SK-N-SH (cell line): Measurements from ENCODE around the gene BMX. TPM values are rescaled to one million over a fixed set of nuclear protein-coding genes. Genes with fewer than 3 reads are reported as not detected.

Experiments used
- CTCF ChIA-PET: fragments of 300-600, 350-600 bp; formaldehyde crosslinking; extraction: SDS; loops from one replicate; lab custom pipeline; 2021; lab: Yijun Ruan, JAX
- POLR2A ChIA-PET: fragments of 350-600 bp; sonication (Branson Sonifier 250); formaldehyde crosslinking; extraction: SDS; loops from one replicate; lab custom pipeline; 2020; ENCODE audit warnings: antibody characterized with exemption, inconsistent platforms; lab: Yijun Ruan, JAX
- DNase-seq: peaks from one replicate; pipeline ENCODE4 v3.0.0; 2012
- H2AFZ ChIP-seq: fragments of 200-600 bp; sonication (generic); 2 replicates; pipeline ENCODE4 v1.8.1; 2016; ENCODE audit warnings: antibody characterized with exemption, mild to moderate bottlenecking, low read depth
- H3F3A ChIP-seq: fragments of 200-600 bp; sonication (generic); replicated peaks from 2 replicates; pipeline ENCODE3; 2016; ENCODE audit warnings: antibody characterized with exemption, mild to moderate bottlenecking; ENCODE audit not compliant: insufficient read depth
- H3K27ac ChIP-seq, 2 experiments: fragments of 200-500 bp in 1 of 2; fragments of 200-600 bp in 1 of 2; sonication (Bioruptor generic) in 1 of 2; sonication (generic), shearing (Covaris generic) in 1 of 2; 2 replicates each; pipeline versions ENCODE4 v1.5.1 to v1.6.1; 2014 to 2016; ENCODE audit warnings: low read depth in 2 of 2, inconsistent platforms in 1 of 2, low read length in 1 of 2, mild to moderate bottlenecking in 1 of 2, mixed read lengths in 1 of 2
- H3K27me3 ChIP-seq: fragments of 200-600 bp; sonication (generic), shearing (Covaris generic); 2 replicates; pipeline ENCODE4 v1.6.1; 2016; ENCODE audit warnings: mixed run types; ENCODE audit not compliant: insufficient read depth
- H3K36me3 ChIP-seq, 2 experiments: fragments of 200-500 bp in 1 of 2; fragments of 200-600 bp in 1 of 2; sonication (Bioruptor generic) in 1 of 2; sonication (generic) in 1 of 2; replicated peaks in 1 of 2; 2 replicates each; pipeline versions ENCODE3 to v1.5.1; 2014 to 2016; ENCODE audit warnings: low read length in 1 of 2, mild to moderate bottlenecking in 1 of 2; ENCODE audit not compliant: insufficient read depth in 2 of 2, control insufficient read depth in 1 of 2
- H3K4me1 ChIP-seq, 2 experiments: fragments of 200-500 bp in 1 of 2; fragments of 200-600 bp in 1 of 2; sonication (Bioruptor generic) in 1 of 2; sonication (generic), shearing (Covaris generic) in 1 of 2; 2 replicates each; pipeline versions ENCODE4 v1.5.1 to v1.6.1; 2014 to 2016; ENCODE audit warnings: low read depth in 1 of 2, low read length in 1 of 2, mixed run types in 1 of 2; ENCODE audit not compliant: insufficient read depth in 2 of 2, control insufficient read depth in 1 of 2
- H3K4me2 ChIP-seq: fragments of 200-600 bp; sonication (generic), shearing (Covaris generic); 2 replicates; pipeline ENCODE4 v1.6.1; 2017; ENCODE audit warnings: mixed run types
- H3K4me3 ChIP-seq, 2 experiments: fragments of 200-500 bp in 1 of 2; fragments of 200-600 bp in 1 of 2; sonication (Bioruptor generic) in 1 of 2; sonication (generic), shearing (Covaris generic) in 1 of 2; 2 replicates each; pipeline versions ENCODE4 v1.5.1 to v1.8.1; 2014 to 2016; ENCODE audit warnings: low read depth in 2 of 2, inconsistent platforms in 1 of 2, low read length in 1 of 2, mild to moderate bottlenecking in 1 of 2, mixed read lengths in 1 of 2, moderate library complexity in 1 of 2
- H3K79me2 ChIP-seq: fragments of 200-600 bp; sonication (generic); 2 replicates; pipeline ENCODE4 v1.8.1; 2017; ENCODE audit warnings: mild to moderate bottlenecking; ENCODE audit not compliant: insufficient read depth
- H3K9ac ChIP-seq: fragments of 200-600 bp; sonication (generic); 2 replicates; pipeline ENCODE4 v1.6.1; 2017; ENCODE audit warnings: mixed run types
- H3K9me2 ChIP-seq: fragments of 200-600 bp; sonication (generic); 2 replicates; pipeline ENCODE4 v1.6.1; 2017; ENCODE audit warnings: mixed run types
- H3K9me3 ChIP-seq: fragments of 200-600 bp; sonication (generic); 2 replicates; pipeline ENCODE4 v1.6.1; 2017; ENCODE audit warnings: mixed run types, mild to moderate bottlenecking, moderate library complexity
- H4K20me1 ChIP-seq: fragments of 200-600 bp; sonication (generic); 2 replicates; pipeline ENCODE4 v1.6.1; 2017; ENCODE audit warnings: mild to moderate bottlenecking, mixed run types; ENCODE audit not compliant: insufficient read depth
- ELF1 ChIP-seq: IDR thresholded peaks from 2 replicates; pipeline ENCODE4 v1.4.0; 2012
- FOSL2 ChIP-seq: IDR thresholded peaks from 2 replicates; pipeline ENCODE4 v1.4.0; 2012; ENCODE audit warnings: low read depth, mild to moderate bottlenecking, moderate library complexity, borderline replicate concordance
- FOXM1 ChIP-seq: IDR thresholded peaks from 2 replicates; pipeline ENCODE4 v1.4.0; 2012; ENCODE audit warnings: low read depth, mild to moderate bottlenecking
- GABPA ChIP-seq: IDR thresholded peaks from 2 replicates; pipeline ENCODE4 v1.4.0; 2012; ENCODE audit warnings: low read depth, mild to moderate bottlenecking
- MEF2A ChIP-seq: IDR thresholded peaks from 2 replicates; pipeline ENCODE4 v1.4.0; 2012; ENCODE audit warnings: low read depth, borderline replicate concordance
- MXI1 ChIP-seq: IDR thresholded peaks from 2 replicates; pipeline ENCODE4 v1.6.1; 2012; ENCODE audit warnings: mild to moderate bottlenecking, low read depth, low read length, improper control_type of control experiment
- NFIC ChIP-seq: IDR thresholded peaks from 2 replicates; pipeline ENCODE4 v1.4.0; 2012; ENCODE audit warnings: borderline replicate concordance
- NRF1 ChIP-seq: IDR thresholded peaks from 2 replicates; pipeline ENCODE4 v1.6.1; 2012; ENCODE audit warnings: low read depth, mild to moderate bottlenecking, low read length
- POLR2AphosphoS5 ChIP-seq: IDR thresholded peaks from 2 replicates; pipeline ENCODE4 v1.6.1; 2012; ENCODE audit warnings: low read depth, low read length
- RAD21 ChIP-seq: IDR thresholded peaks from 2 replicates; pipeline ENCODE4 v1.6.1; 2012; ENCODE audit warnings: mild to moderate bottlenecking, low read length
- TCF12 ChIP-seq: IDR thresholded peaks from 2 replicates; pipeline ENCODE4 v1.4.0; 2012
- USF1 ChIP-seq: IDR thresholded peaks from 2 replicates; pipeline ENCODE4 v1.4.0; 2012; ENCODE audit warnings: low read depth, borderline replicate concordance
- USF2 ChIP-seq: fragments of 150-350 bp; IDR thresholded peaks from 2 replicates; pipeline ENCODE4 v1.6.1; 2017; ENCODE audit warnings: antibody characterized with exemption, low read length, low read depth, borderline replicate concordance
- YY1 ChIP-seq: IDR thresholded peaks from 2 replicates; pipeline ENCODE4 v1.4.0; 2012; ENCODE audit warnings: low read depth, mild to moderate bottlenecking
- WGBS: methylation state at CpG from one replicate; pipeline ENCODE4 v1.1.6; 2017; ENCODE audit warnings: low lambda C conversion rate; 5-methylcytosine and 5-hydroxymethylcytosine counted together
- polyA plus RNA-seq, 3 experiments: library from polyadenylated mRNA; depleted of rRNA; stranded (reverse); fragments of >200 nt; gene quantifications; 2 replicates each; pipeline ENCODE4 v1.2.3, GENCODE V29; 2012

The BMX gene
- polyA plus RNA-seq, 1 of the 3 experiments (the other 2 are of a cell fraction): not detected

DNA sequence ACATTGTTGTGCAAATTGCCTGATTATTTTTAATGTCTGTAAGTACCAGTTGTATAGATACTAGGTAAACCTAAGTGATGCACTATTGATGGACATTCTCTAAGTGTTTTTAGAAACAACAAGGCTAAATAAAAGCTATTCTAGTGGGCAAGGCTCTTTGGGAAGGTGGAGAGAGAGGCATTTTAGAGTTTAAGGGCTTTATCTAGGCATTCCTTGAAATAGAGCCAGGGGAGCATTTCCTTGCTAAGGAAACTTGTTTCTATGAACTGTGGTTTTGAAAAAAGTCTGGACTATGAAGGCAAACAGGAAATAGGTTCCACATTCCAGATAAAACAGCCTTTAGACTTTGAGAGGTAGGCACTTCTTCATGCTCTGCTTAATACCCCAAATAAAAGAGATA is 23.8 kb downstream of the BMX start:
- Histone ChIP-seq H3K36me3 (no peaks in the 10 kb centered on the region), H3K4me1 (no peaks in the 10 kb centered on the region), H3K9me2 (no peaks in the 10 kb centered on the region), H3K4me2 (no peak overlapping the region), H4K20me1 (no peaks in the 10 kb centered on the region), H3K9ac (no peak overlapping the region), H3K4me3 (no peak overlapping the region), H2AFZ (no peak overlapping the region), H3K79me2 (no peaks in the 10 kb centered on the region), H3K9me3 (no peaks in the 10 kb centered on the region), H3K27ac (no peak overlapping the region), H3F3A (no peaks in the 10 kb centered on the region), H3K27me3 (no peaks in the 10 kb centered on the region)
- POLR2A ChIA-PET: no interaction called here
- no peak for DNase-seq
- CTCF ChIA-PET: interaction anchor here (1.2 kb wide), 1 partner anchor 26 kb away, joined by 6 read pairs; no protein-coding TSS in a partner anchor
- TF ChIP-seq USF2 (no peak), NRF1 (no peak), NFIC (0 out of 2 replicates have a peak, but pooled peaks have one; percentile 4), TCF12 (0 out of 2 replicates have a peak, but pooled peaks have one; percentile 10), FOSL2 (no peak), USF1 (no peak), POLR2AphosphoS5 (no peak)

DNA sequence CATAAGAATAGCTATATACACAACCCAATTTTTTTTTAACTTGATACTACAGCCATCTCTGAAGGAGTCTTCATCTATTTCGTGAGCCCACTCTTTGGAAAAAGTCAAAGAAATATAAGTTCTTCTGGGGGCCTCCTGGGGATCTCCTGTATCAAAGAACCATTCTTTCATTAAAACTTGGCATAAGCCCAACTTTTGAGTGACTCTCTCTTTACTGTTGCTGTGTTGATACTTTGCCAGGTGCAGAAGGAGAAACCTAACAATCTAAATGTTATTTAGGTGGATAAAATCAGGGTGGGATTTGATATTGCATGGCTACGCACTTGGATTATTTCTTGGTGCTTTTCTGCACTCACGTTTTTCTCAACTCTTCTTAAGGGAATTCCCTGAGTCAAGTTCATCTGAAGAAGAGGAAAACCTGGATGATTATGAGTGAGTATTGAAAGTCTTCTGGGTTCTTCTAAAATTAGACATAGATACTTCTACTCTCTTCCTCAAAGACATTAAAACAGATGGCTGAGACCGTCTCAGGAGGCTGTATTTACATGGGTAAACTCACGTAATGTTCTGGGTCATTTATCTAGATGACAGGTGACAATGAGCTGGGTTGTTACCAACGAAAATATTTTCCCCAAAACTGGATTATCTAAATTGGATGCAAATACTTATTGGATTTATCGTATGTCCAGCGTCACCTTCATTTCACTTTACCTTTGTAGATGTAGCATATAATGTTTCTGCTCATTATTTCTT is 25.2 kb downstream of the BMX start:
- POLR2A ChIA-PET: no interaction called here
- Histone ChIP-seq H3K4me3 (no peak overlapping the region), H3K27ac (no peak overlapping the region), H3K36me3 (no peaks in the 10 kb centered on the region), H3K9me3 (no peaks in the 10 kb centered on the region), H3K9ac (no peak overlapping the region), H3K27me3 (no peaks in the 10 kb centered on the region), H3K79me2 (no peaks in the 10 kb centered on the region), H3F3A (no peaks in the 10 kb centered on the region), H3K4me2 (no peak overlapping the region), H3K9me2 (no peaks in the 10 kb centered on the region), H4K20me1 (no peaks in the 10 kb centered on the region), H3K4me1 (no peaks in the 10 kb centered on the region), H2AFZ (no peak overlapping the region)
- TF ChIP-seq USF1 (no peak), ELF1 (no peak), FOXM1 (no peak), MXI1 (no peak), YY1 (no peak), MEF2A (no peak), GABPA (no peak), TCF12 (no peak), POLR2AphosphoS5 (no peak), RAD21 (no peak)
- DNase-seq: no peak
- CTCF ChIA-PET: interaction anchor here (0.8 kb wide), 1 partner anchor 12 kb away, joined by 3 read pairs; no protein-coding TSS in a partner anchor
- WGBS: 36% methylated on average over 8 of the region's 8 CpGs
